SK-N-SH treated with all-trans-retinoic acid at 6 μM for 48 hours (cell line): ENCODE measurements around the gene PYY.

Experiments used
- ATAC-seq: fragments of 200-7000 bp; cut with Tn5 transposase; 3 replicates; pipeline ENCODE4 v1.9.1; 2020; ENCODE audit warnings: mild to moderate bottlenecking, moderate library complexity
- ARNTL ChIP-seq: fragments of 450-650 bp; formaldehyde crosslinking; IDR thresholded peaks from 2 replicates; pipeline ENCODE4 v1.5.0; 2020; ENCODE audit warnings: low read depth, mild to moderate bottlenecking, moderate library complexity, borderline replicate concordance
- BACH2 ChIP-seq: fragments of 250-450 bp; sonication (Bioruptor Pico); IDR thresholded peaks from 2 replicates; pipeline ENCODE4 v1.9.0; 2021; ENCODE audit warnings: mild to moderate bottlenecking, borderline replicate concordance
- CREB5 ChIP-seq: fragments of 250-450 bp; sonication (Bioruptor Pico); IDR thresholded peaks from 2 replicates; pipeline ENCODE4 v1.5.1; 2020; ENCODE audit warnings: low read depth, mild to moderate bottlenecking, moderate library complexity
- CSDC2 ChIP-seq: fragments of 250-450 bp; sonication (Bioruptor Pico); IDR thresholded peaks from 2 replicates; pipeline ENCODE4 v1.5.0; 2020; ENCODE audit warnings: mild to moderate bottlenecking, moderate library complexity
- CSRNP3 ChIP-seq: fragments of 250-450 bp; sonication (Bioruptor Pico); IDR thresholded peaks from 2 replicates; pipeline ENCODE4 v1.5.1; 2021; ENCODE audit warnings: mild to moderate bottlenecking, moderate library complexity
- ESRRG ChIP-seq: fragments of 250-450 bp; sonication (Bioruptor Pico); IDR thresholded peaks from 2 replicates; pipeline ENCODE4 v1.6.1; 2021; ENCODE audit warnings: mild to moderate bottlenecking
- GLIS3 ChIP-seq: fragments of 250-450 bp; sonication (Bioruptor Pico); IDR thresholded peaks from 2 replicates; pipeline ENCODE4 v1.5.0; 2020; ENCODE audit warnings: mild to moderate bottlenecking, moderate library complexity
- ISL1 ChIP-seq: fragments of 250-450 bp; sonication (Bioruptor Pico); IDR thresholded peaks from 2 replicates; pipeline ENCODE4 v2.1.2; 2022; ENCODE audit warnings: mild to moderate bottlenecking, moderate library complexity
- OSR1 ChIP-seq: fragments of 250-450 bp; sonication (Bioruptor Pico); IDR thresholded peaks from 2 replicates; pipeline ENCODE4 v1.8.0; 2022; ENCODE audit warnings: moderate library complexity, mild to moderate bottlenecking, inconsistent platforms
- PATZ1 ChIP-seq: fragments of 250-450 bp; sonication (Bioruptor Pico); IDR thresholded peaks from 2 replicates; pipeline ENCODE4 v1.8.0; 2020; ENCODE audit warnings: mild to moderate bottlenecking, moderate library complexity, borderline replicate concordance
- POU6F1 ChIP-seq: fragments of 250-450 bp; sonication (Bioruptor Pico); IDR thresholded peaks from 2 replicates; pipeline ENCODE4 v1.8.0; 2021; ENCODE audit warnings: low read depth, mild to moderate bottlenecking, moderate library complexity, borderline replicate concordance
- PPARA ChIP-seq: fragments of 250-450 bp; sonication (Bioruptor Pico); IDR thresholded peaks from 2 replicates; pipeline ENCODE4 v1.5.0; 2020; ENCODE audit warnings: mild to moderate bottlenecking, borderline replicate concordance
- RARB ChIP-seq: fragments of 250-450 bp; sonication (Bioruptor Pico); IDR thresholded peaks from 2 replicates; pipeline ENCODE4 v1.8.0; 2021; ENCODE audit warnings: mild to moderate bottlenecking, moderate library complexity
- SNAI2 ChIP-seq: fragments of 250-450 bp; sonication (Bioruptor Pico); IDR thresholded peaks from 2 replicates; pipeline ENCODE4 v1.5.0; 2020; ENCODE audit warnings: mild to moderate bottlenecking, moderate library complexity
- TCF4 ChIP-seq: fragments of 250-450 bp; sonication (Bioruptor Pico); IDR thresholded peaks from 2 replicates; pipeline ENCODE4 v1.8.0; 2021; ENCODE audit warnings: mild to moderate bottlenecking, moderate library complexity, borderline replicate concordance
- TOX ChIP-seq: fragments of 250-450 bp; sonication (Bioruptor Pico); IDR thresholded peaks from 2 replicates; pipeline ENCODE4 v1.8.0; 2021; ENCODE audit warnings: mild to moderate bottlenecking, moderate library complexity, borderline replicate concordance
- TSHZ2 ChIP-seq: fragments of 250-450 bp; sonication (Bioruptor Pico); IDR thresholded peaks from 2 replicates; pipeline ENCODE4 v1.5.0; 2020; ENCODE audit warnings: mild to moderate bottlenecking, moderate library complexity
- ZC3H10 ChIP-seq: fragments of 250-450 bp; sonication (Bioruptor Pico); IDR thresholded peaks from 2 replicates; pipeline ENCODE4 v1.5.1; 2021; ENCODE audit warnings: mild to moderate bottlenecking, moderate library complexity
- ZFP3 ChIP-seq: fragments of 250-450 bp; sonication (Bioruptor Pico); IDR thresholded peaks from 2 replicates; pipeline ENCODE4 v1.5.0; 2020; ENCODE audit warnings: mild to moderate bottlenecking, moderate library complexity
- ZFP30 ChIP-seq: fragments of 450-650 bp; formaldehyde crosslinking; IDR thresholded peaks from 2 replicates; pipeline ENCODE4 v1.5.0; 2022; ENCODE audit warnings: mild to moderate bottlenecking, moderate library complexity
- ZNF565 ChIP-seq: fragments of 450-650 bp; formaldehyde crosslinking; conservative IDR thresholded peaks from 2 replicates; pipeline ENCODE4 v1.5.0; 2020; ENCODE audit warnings: low read depth, mild to moderate bottlenecking, moderate library complexity
- ZNF70 ChIP-seq: fragments of 450-650 bp; formaldehyde crosslinking; IDR thresholded peaks from 2 replicates; pipeline ENCODE4 v1.5.0; 2020; ENCODE audit warnings: mild to moderate bottlenecking, moderate library complexity
- ZNF8 ChIP-seq: fragments of 450-650 bp; formaldehyde crosslinking; IDR thresholded peaks from 2 replicates; pipeline ENCODE4 v1.5.0; 2020; ENCODE audit warnings: mild to moderate bottlenecking, moderate library complexity

Gene PYY

DNA sequence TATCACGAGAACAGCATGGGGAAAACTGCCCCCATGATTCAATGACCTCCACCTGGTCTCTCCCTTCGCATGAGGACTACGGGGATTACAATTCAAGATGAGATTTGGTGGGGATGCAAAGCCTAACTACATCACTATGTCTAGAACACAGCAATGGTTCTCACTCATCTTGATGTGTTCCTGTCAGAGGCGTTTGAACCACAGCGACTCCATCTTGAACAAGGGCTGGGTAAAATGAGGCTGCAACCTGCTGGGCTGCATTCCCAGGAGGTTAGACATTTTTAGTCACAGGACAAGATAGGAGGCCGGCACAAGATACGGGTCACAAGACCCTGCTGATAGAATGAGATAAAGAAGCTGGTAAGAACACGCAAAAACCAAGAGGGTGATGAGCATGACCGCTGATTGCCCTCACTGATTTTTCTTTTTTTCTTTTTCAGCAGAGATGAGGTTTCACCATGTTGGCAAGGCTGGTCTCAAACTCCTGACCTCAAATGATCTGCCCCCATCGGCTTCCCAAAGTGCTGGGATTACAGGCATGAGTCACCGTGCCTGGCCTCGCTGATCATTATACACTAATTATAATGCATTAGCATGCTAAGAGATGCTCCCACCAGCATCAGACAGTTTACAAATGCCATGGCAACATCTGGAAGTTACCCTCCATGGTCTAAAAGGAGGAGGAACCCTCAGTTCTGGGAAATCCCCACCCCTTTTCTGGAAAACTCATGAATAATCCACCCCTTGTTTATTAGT is 8.5 kb downstream of the PYY start:
- ATAC-seq, result no peak
- TF ChIP-seq ISL1 (CRISPR knock-in tag) (no peak), CREB5 (CRISPR knock-in tag) (no peak), BACH2 (CRISPR knock-in tag) (no peak), CSDC2 (CRISPR knock-in tag) (no peak), PPARA (CRISPR knock-in tag) (no peak), OSR1 (CRISPR knock-in tag) (no peak), GLIS3 (CRISPR knock-in tag) (no peak), ESRRG (CRISPR knock-in tag) (no peak), ZFP3 (CRISPR knock-in tag) (no peak), TOX (CRISPR knock-in tag) (no peak), ARNTL (no peak), ZNF70 (CRISPR knock-in tag) (no peak), POU6F1 (CRISPR knock-in tag) (no peak), ZNF565 (no peak), CSRNP3 (CRISPR knock-in tag) (no peak), PATZ1 (no peak), SNAI2 (CRISPR knock-in tag) (no peak), TCF4 (no peak), TSHZ2 (CRISPR knock-in tag) (no peak), ZNF8 (CRISPR knock-in tag) (no peak)

DNA sequence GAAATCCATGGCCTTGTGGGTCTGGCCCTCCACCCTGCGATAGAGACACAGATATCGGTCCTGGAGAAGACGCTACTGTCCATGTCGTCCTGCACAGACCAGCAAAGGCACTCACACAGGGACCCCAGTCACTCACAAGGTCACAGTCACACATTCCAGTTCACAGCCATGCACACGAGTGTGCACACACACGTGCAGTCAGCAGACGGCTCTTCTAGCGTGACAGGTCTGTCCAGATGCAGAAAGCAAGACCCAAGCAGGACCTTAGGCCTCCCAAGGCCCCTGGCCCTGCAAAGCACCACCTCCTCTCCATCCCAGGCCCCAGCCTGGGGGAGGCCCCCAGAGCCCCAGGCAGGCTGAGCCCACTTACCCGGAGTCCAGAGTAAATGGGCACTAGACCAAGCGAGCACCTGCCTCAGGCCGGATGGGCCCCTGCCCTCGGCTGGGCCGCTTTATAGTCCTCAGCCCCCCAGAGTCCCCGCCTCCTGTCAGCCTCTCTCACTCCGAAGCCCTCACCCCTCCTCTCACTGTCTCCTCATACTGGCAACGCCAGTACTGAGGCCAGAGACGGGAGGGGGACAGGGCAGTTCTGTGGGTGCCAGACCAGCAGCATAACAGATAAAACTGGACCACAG is 11.6 kb downstream of the PYY start, which contains the start of gene PPY:
Gene PPY (minus strand): TSS at position 426 of the 635 bp plus-strand sequence. CDS start 822 bp downstream, outside the sequence.
- no peak for ATAC-seq
- TF ChIP-seq RARB (CRISPR knock-in tag), result no peak
- no peak for TF ChIP-seq ARNTL
- no peak for TF ChIP-seq GLIS3 (CRISPR knock-in tag)
- TF ChIP-seq CSDC2 (CRISPR knock-in tag), result no peak
- TF ChIP-seq ZNF8 (CRISPR knock-in tag), result no peak
- TF ChIP-seq PATZ1, result no peak
- TF ChIP-seq ZFP30 (CRISPR knock-in tag), result no peak
- TF ChIP-seq OSR1 (CRISPR knock-in tag), result no peak
- no peak for TF ChIP-seq ZC3H10 (CRISPR knock-in tag)
- TF ChIP-seq CSRNP3 (CRISPR knock-in tag), result no peak
- TF ChIP-seq PPARA (CRISPR knock-in tag), result no peak
